Stimulated activated memory B cell treated with anti-CD40 and anti-IgM and Interleukin-4, amounts not matched to agents 10 μg/mL and 1 μg/mL and 100 μg/mL, for 72 hours (primary cell): ENCODE results near the gene RPS6KA2.

Source experiments
- ATAC-seq: fragments of 150-1000 bp; cut with Tn5 transposase; 2 replicates; pipeline ENCODE4 v1.10.0; 2021
- H3K27ac Mint-ChIP-seq: one replicate; pipeline ENCODE4 v1.8.0; 2022; ENCODE audit warnings: mild to moderate bottlenecking, mixed read lengths
- H3K27me3 Mint-ChIP-seq: one replicate; pipeline ENCODE4 v1.8.0; 2022; ENCODE audit warnings: mixed read lengths
- H3K36me3 Mint-ChIP-seq: one replicate; pipeline ENCODE4 v1.8.0; 2022; ENCODE audit warnings: mixed read lengths
- H3K4me1 Mint-ChIP-seq: one replicate; pipeline ENCODE4 v1.8.0; 2022; ENCODE audit warnings: mixed read lengths
- H3K4me3 Mint-ChIP-seq: one replicate; pipeline ENCODE4 v1.8.0; 2022; ENCODE audit warnings: mild to moderate bottlenecking, moderate library complexity, mixed read lengths
- H3K9me3 Mint-ChIP-seq: one replicate; pipeline ENCODE4 v1.8.0; 2022; ENCODE audit warnings: mixed read lengths

RPS6KA2 gene

GRCh38 chr6:166520905-166521834 is 105.9 kb downstream of the RPS6KA2 start:
- H3K27ac Mint-ChIP-seq = no peak overlapping the region
- no peak overlapping the region for H3K4me3 Mint-ChIP-seq
- H3K36me3 Mint-ChIP-seq = peaks cover 23% of the 10 kb centered on the region
- peaks cover 3% of the 10 kb centered on the region for H3K9me3 Mint-ChIP-seq
- H3K27me3 Mint-ChIP-seq = no peaks in the 10 kb centered on the region
- H3K4me1 Mint-ChIP-seq = no peaks in the 10 kb centered on the region
- ATAC-seq = no peak

- no peak overlapping the region for H3K4me3 Mint-ChIP-seq
- peaks cover 2% of the 10 kb centered on the region for H3K36me3 Mint-ChIP-seq
- peaks cover 21% of the 10 kb centered on the region for H3K4me1 Mint-ChIP-seq
- ATAC-seq = no peak
- H3K9me3 Mint-ChIP-seq = peaks cover under 1% of the 10 kb centered on the region
- H3K27ac Mint-ChIP-seq = no peak overlapping the region
- no peaks in the 10 kb centered on the region for H3K27me3 Mint-ChIP-seq
These were observed 110.7 kb downstream of the RPS6KA2 start for GRCh38 chr6:166516251-166516884.

GRCh38 chr6:166515072-166515810 is 111.8 kb downstream of the RPS6KA2 start:
- no peaks in the 10 kb centered on the region for H3K9me3 Mint-ChIP-seq
- peak; percentile 44 for ATAC-seq
- no peaks in the 10 kb centered on the region for H3K36me3 Mint-ChIP-seq
- no peak overlapping the region for H3K27ac Mint-ChIP-seq
- no peaks in the 10 kb centered on the region for H3K27me3 Mint-ChIP-seq
- H3K4me3 Mint-ChIP-seq = no peak overlapping the region
- H3K4me1 Mint-ChIP-seq = peaks cover 21% of the 10 kb centered on the region

GRCh38 chr6:166514196-166514595 is 112.9 kb downstream of the RPS6KA2 start:
- Mint-ChIP-seq H3K36me3 (no peaks in the 10 kb centered on the region), H3K4me1 (peaks cover 21% of the 10 kb centered on the region), H3K27me3 (no peaks in the 10 kb centered on the region), H3K9me3 (no peaks in the 10 kb centered on the region), H3K27ac (peak overlapping the region; percentile 74), H3K4me3 (no peak overlapping the region)
- no peak for ATAC-seq

- peaks cover 21% of the 10 kb centered on the region for H3K4me1 Mint-ChIP-seq
- peaks cover 3% of the 10 kb centered on the region for H3K36me3 Mint-ChIP-seq
- H3K27me3 Mint-ChIP-seq = no peaks in the 10 kb centered on the region
- no peaks in the 10 kb centered on the region for H3K9me3 Mint-ChIP-seq
- peak overlapping the region; percentile 74 for H3K27ac Mint-ChIP-seq
- peak overlapping the region; percentile 4 for H3K4me3 Mint-ChIP-seq
- peak; percentile 99 for ATAC-seq
These were observed 114.5 kb downstream of the RPS6KA2 start for GRCh38 chr6:166512567-166512966.

GRCh38 chr6:166511316-166511715 is 115.7 kb downstream of the RPS6KA2 start:
- Mint-ChIP-seq H3K4me3 (no peak overlapping the region), H3K27me3 (no peaks in the 10 kb centered on the region), H3K4me1 (peaks cover 21% of the 10 kb centered on the region), H3K36me3 (peaks cover 7% of the 10 kb centered on the region), H3K27ac (no peak overlapping the region), H3K9me3 (no peaks in the 10 kb centered on the region)
- no peak for ATAC-seq

GRCh38 chr6:166509193-166509592 is 117.9 kb downstream of the RPS6KA2 start:
- Mint-ChIP-seq H3K4me3 (no peak overlapping the region), H3K36me3 (peaks cover 7% of the 10 kb centered on the region), H3K4me1 (peaks cover 15% of the 10 kb centered on the region), H3K27me3 (no peaks in the 10 kb centered on the region), H3K27ac (no peak overlapping the region), H3K9me3 (no peaks in the 10 kb centered on the region)
- ATAC-seq = no peak

GRCh38 chr6:166508726-166509125 is 118.3 kb downstream of the RPS6KA2 start:
- H3K9me3 Mint-ChIP-seq = no peaks in the 10 kb centered on the region
- peaks cover 10% of the 10 kb centered on the region for H3K36me3 Mint-ChIP-seq
- H3K4me3 Mint-ChIP-seq = no peak overlapping the region
- H3K4me1 Mint-ChIP-seq = peaks cover 19% of the 10 kb centered on the region
- no peak overlapping the region for H3K27ac Mint-ChIP-seq
- no peak for ATAC-seq
- no peaks in the 10 kb centered on the region for H3K27me3 Mint-ChIP-seq

- Mint-ChIP-seq H3K9me3 (no peaks in the 10 kb centered on the region), H3K27me3 (no peaks in the 10 kb centered on the region), H3K27ac (no peak overlapping the region), H3K36me3 (peaks cover 12% of the 10 kb centered on the region), H3K4me1 (peaks cover 19% of the 10 kb centered on the region), H3K4me3 (no peak overlapping the region)
- ATAC-seq = no peak
These were observed 119.1 kb downstream of the RPS6KA2 start for GRCh38 chr6:166507809-166508564.

- ATAC-seq = no peak
- Mint-ChIP-seq H3K9me3 (no peaks in the 10 kb centered on the region), H3K36me3 (peaks cover 12% of the 10 kb centered on the region), H3K27me3 (no peaks in the 10 kb centered on the region), H3K4me1 (peaks cover 13% of the 10 kb centered on the region), H3K27ac (no peak overlapping the region), H3K4me3 (no peak overlapping the region)
These were observed 119.7 kb downstream of the RPS6KA2 start for GRCh38 chr6:166507380-166507779.

- ATAC-seq = no peak
- Mint-ChIP-seq H3K36me3 (peaks cover 14% of the 10 kb centered on the region), H3K4me3 (no peak overlapping the region), H3K27ac (no peak overlapping the region), H3K9me3 (no peaks in the 10 kb centered on the region), H3K27me3 (no peaks in the 10 kb centered on the region), H3K4me1 (peaks cover 8% of the 10 kb centered on the region)
These were observed 121.7 kb downstream of the RPS6KA2 start for GRCh38 chr6:166505133-166505905.

- ATAC-seq = no peak
- H3K4me3 Mint-ChIP-seq = no peak overlapping the region
- peaks cover 15% of the 10 kb centered on the region for H3K4me1 Mint-ChIP-seq
These were observed 123.0 kb downstream of the RPS6KA2 start for GRCh38 chr6:166504100-166504499.

GRCh38 chr6:166503167-166503744 is 123.8 kb downstream of the RPS6KA2 start:
- Mint-ChIP-seq H3K27ac (no peak overlapping the region), H3K9me3 (peaks cover 3% of the 10 kb centered on the region), H3K4me3 (no peak overlapping the region), H3K36me3 (peaks cover 35% of the 10 kb centered on the region), H3K27me3 (no peaks in the 10 kb centered on the region), H3K4me1 (peaks cover 15% of the 10 kb centered on the region)
- no peak for ATAC-seq

More at GRCh38 chr6:166504100-166504499, 123.0 kb downstream of the RPS6KA2 start:
- Mint-ChIP-seq H3K27me3 (no peaks in the 10 kb centered on the region), H3K36me3 (peaks cover 27% of the 10 kb centered on the region), H3K27ac (no peak overlapping the region), H3K9me3 (peaks cover 3% of the 10 kb centered on the region)

GRCh38 chr6:166502453-166502852 is 124.6 kb downstream of the RPS6KA2 start:
- no peak for ATAC-seq
- Mint-ChIP-seq H3K4me1 (peaks cover 15% of the 10 kb centered on the region), H3K9me3 (peaks cover 3% of the 10 kb centered on the region), H3K4me3 (no peak overlapping the region), H3K27ac (no peak overlapping the region), H3K27me3 (no peaks in the 10 kb centered on the region), H3K36me3 (peaks cover 32% of the 10 kb centered on the region)
